ENCODE results near the gene SLCO4A1.

SLCO4A1 gene

GRCh38 chr20:62652894-62653305 is 10.6 kb downstream of the SLCO4A1 start:
- DNase-seq, result no peak

- DNase-seq, result no peak
Measured at GRCh38 chr20:62653373-62653772, 11.1 kb downstream of the SLCO4A1 start.

GRCh38 chr20:62653951-62654685 is 11.8 kb downstream of the SLCO4A1 start:
- no peak for DNase-seq

- DNase-seq, result no peak
Measured at GRCh38 chr20:62655282-62656196, 13.2 kb downstream of the SLCO4A1 start.

- no peak for DNase-seq
Measured at GRCh38 chr20:62656197-62656918, 14.1 kb downstream of the SLCO4A1 start.

GRCh38 chr20:62656919-62657588 is 14.8 kb downstream of the SLCO4A1 start:
- no peak for DNase-seq

GRCh38 chr20:62657589-62657942 is 15.3 kb downstream of the SLCO4A1 start:
- no peak for DNase-seq

GRCh38 chr20:62657956-62658355 is 15.7 kb downstream of the SLCO4A1 start:
- no peak for DNase-seq

- DNase-seq, result no peak
Measured at GRCh38 chr20:62658593-62659178, 16.4 kb downstream of the SLCO4A1 start.

- no peak for DNase-seq
Measured at GRCh38 chr20:62659488-62660239, 17.4 kb downstream of the SLCO4A1 start.

GRCh38 chr20:62660240-62660615 is 17.9 kb downstream of the SLCO4A1 start:
- no peak for DNase-seq

GRCh38 chr20:62660768-62661167 is 18.5 kb downstream of the SLCO4A1 start:
- no peak for DNase-seq

GRCh38 chr20:62661647-62662046 is 19.3 kb downstream of the SLCO4A1 start:
- DNase-seq, result no peak

GRCh38 chr20:62662422-62662821 is 20.1 kb downstream of the SLCO4A1 start:
- DNase-seq, result no peak

- DNase-seq, result no peak
Measured at GRCh38 chr20:62663145-62664018, 21.1 kb downstream of the SLCO4A1 start.

- no peak for DNase-seq
Measured at GRCh38 chr20:62664019-62664971, 22.0 kb downstream of the SLCO4A1 start.

- DNase-seq, result no peak
Measured at GRCh38 chr20:62665153-62665754, 23.0 kb downstream of the SLCO4A1 start.

- DNase-seq, result no peak
Measured at GRCh38 chr20:62665826-62666735, 23.8 kb downstream of the SLCO4A1 start.

Measured in DMS 273 treated with DMSO at 0.1 percent for 48 hours (cell line).